GM18498 (cell line): ENCODE measurements around the gene RTN4IP1.
A peak's percentile ranks its signal among the peaks of the same experiment; 100 is the strongest.
"Not testable (repeated sequence)": the region's sequence is repeated elsewhere in the genome, so short reads cannot be mapped to it uniquely, and the experiment has no call there.

Experiments
- ATAC-seq: cut with Tn5 transposase; IDR thresholded peaks from one replicate; pipeline ENCODE4 v1.9.1; 2021; ENCODE audit warnings: mild to moderate bottlenecking, moderate library complexity; ENCODE audit not compliant: unreplicated experiment

Gene RTN4IP1

GRCh38 chr6:106628658-106629102 is 618 bp downstream of the RTN4IP1 start:
- ATAC-seq: peak; percentile 8

- not testable (repeated sequence) for ATAC-seq
These were observed 1.5 kb downstream of the RTN4IP1 start for GRCh38 chr6:106627760-106628159.

GRCh38 chr6:106626485-106626884 is 2.8 kb downstream of the RTN4IP1 start:
- ATAC-seq: no peak

- no peak for ATAC-seq
These were observed 6.3 kb downstream of the RTN4IP1 start for GRCh38 chr6:106623039-106623438.

DNA sequence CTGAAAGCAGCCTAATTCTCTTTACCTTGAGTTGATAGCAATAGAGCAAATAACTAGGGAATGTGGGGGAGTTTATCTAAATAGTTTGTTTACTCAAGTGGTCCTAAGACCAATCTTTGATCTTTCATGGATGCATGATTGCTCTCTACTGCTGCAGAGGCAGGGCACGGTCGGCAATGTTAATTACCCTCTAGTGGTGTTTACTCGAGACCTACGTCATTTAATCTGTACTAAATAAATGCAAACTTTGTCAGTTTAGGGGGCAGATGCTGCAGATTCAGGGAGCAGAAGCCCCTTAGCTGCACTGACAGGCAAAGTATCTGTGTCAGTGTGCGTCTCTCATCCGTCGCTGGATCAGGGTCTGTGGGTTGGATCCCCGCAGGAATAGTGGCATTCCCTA is 6.9 kb downstream of the RTN4IP1 start:
- no peak for ATAC-seq

- ATAC-seq: no peak
These were observed 8.2 kb downstream of the RTN4IP1 start for GRCh38 chr6:106620931-106621672.

GRCh38 chr6:106619223-106619622 is 10.1 kb downstream of the RTN4IP1 start:
- no peak for ATAC-seq

DNA sequence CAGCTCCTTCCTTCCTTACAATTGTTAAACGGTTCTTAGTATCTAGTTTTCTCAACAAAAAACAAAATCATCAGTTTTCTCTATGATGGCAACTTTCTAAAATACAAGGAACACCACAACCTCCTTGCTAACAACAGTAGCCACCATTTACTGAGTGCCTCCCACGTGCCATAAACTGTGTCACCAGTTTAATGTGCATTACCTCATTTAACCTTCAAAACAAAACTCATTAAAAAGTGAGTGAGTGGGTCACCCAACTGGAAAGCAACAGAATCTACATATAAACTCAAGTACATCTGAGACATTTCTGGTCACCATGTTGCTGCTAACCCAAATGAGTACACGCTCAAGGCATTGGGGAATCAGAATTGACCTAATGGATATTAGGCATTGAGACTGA is 11.0 kb downstream of the RTN4IP1 start:
- ATAC-seq: no peak

GRCh38 chr6:106617857-106618256 is 11.4 kb downstream of the RTN4IP1 start:
- no peak for ATAC-seq

DNA sequence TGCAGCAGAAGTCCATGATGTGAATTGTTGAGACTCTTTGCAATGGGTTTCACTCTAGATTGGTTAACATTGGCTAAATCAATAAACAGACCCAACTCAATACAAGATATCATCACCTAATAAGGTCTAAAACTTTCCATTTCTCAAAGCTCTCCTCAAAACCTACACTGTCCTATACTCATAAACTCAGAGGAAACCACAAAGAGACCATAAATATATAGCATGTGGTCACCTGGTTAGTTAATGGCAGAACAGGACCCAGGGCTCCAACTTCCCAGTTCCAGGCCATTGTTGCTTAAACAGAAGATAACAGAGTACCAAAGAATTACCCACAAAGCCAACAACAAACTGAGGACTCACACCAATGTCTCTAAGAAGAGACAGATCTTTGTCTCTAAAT is 12.0 kb downstream of the RTN4IP1 start:
- no peak for ATAC-seq

- no peak for ATAC-seq
These were observed 14.6 kb downstream of the RTN4IP1 start for GRCh38 chr6:106614592-106615257.

- no peak for ATAC-seq
These were observed 15.1 kb downstream of the RTN4IP1 start for GRCh38 chr6:106614166-106614565.

- ATAC-seq: no peak
These were observed 15.7 kb downstream of the RTN4IP1 start for GRCh38 chr6:106613590-106613989.

DNA sequence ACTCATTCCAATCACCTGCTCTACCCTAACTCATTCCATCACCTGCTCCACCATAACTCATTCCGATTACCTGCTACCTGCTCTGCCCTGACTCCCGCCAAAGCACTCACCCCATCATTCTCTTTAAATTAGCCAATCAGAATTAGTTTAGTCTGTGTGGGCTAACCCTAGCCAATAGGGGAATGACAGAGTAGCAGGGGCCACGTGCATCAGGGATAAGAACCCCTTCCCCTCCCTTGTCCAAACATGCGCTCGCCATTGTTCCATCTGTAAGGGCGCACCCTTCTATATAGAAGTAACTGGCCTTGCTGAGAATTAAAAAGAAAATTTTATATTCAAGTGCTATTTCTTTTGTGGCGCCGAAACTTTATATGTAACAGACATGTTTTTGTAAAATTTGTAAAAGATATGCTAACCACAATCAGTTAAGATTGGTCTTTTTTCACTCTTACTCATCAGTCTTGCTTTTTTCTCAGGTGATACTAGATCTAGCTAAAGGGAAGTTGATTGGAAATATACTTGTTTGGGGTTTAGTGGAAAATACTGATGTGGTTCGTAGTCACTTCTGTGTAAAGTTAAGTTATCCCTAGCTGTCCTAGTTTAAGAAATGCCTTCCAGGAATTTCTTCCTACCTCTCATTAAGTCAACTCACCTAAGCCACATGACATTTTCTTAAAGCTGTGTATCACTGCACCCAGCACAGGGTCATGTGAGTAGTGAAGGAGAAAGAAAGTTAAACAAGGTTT is 16.5 kb downstream of the RTN4IP1 start:
- no peak for ATAC-seq

GRCh38 chr6:106611030-106611429 is 18.3 kb downstream of the RTN4IP1 start:
- ATAC-seq: no peak

GRCh38 chr6:106609699-106610098 is 19.6 kb downstream of the RTN4IP1 start:
- no peak for ATAC-seq

GRCh38 chr6:106608080-106608668 is 21.1 kb downstream of the RTN4IP1 start:
- ATAC-seq: peak; percentile 76

DNA sequence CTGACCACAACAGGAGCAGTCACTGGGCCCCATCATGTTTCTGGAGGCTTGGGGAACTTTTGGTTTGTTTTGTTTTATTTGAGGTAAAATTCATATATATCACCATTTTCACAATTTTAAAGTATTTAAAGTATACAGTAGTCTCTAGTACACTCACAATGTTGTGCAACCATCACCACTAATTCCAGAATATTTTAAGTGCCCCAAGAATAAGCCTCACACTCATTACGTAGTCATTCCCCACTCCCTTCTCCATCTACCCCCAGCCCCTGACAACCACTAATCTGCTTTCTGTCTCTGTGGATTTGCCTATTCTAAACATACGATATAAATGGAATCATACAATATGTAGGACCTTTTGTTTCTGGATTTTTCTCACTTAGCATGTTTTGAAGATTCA is 29.0 kb downstream of the RTN4IP1 start:
- ATAC-seq: no peak

DNA sequence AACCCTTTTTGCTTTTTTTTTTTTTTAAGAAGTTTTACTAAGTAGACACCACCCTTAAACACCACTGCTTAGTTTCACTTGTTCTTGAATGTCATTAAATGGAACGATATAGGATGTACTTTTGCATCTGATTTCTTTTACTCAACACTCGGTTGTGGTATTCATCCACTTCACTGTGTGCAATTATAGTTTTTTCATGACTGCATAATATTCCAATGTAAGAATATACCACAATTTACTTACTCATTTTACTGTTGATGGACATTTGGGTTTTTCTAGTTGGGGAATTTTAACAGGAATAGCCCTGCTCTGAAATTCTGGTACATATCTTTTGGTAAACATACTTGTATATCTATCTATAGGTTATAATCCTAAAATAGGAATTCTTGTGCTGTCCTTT is 29.9 kb downstream of the RTN4IP1 start:
- ATAC-seq: no peak

DNA sequence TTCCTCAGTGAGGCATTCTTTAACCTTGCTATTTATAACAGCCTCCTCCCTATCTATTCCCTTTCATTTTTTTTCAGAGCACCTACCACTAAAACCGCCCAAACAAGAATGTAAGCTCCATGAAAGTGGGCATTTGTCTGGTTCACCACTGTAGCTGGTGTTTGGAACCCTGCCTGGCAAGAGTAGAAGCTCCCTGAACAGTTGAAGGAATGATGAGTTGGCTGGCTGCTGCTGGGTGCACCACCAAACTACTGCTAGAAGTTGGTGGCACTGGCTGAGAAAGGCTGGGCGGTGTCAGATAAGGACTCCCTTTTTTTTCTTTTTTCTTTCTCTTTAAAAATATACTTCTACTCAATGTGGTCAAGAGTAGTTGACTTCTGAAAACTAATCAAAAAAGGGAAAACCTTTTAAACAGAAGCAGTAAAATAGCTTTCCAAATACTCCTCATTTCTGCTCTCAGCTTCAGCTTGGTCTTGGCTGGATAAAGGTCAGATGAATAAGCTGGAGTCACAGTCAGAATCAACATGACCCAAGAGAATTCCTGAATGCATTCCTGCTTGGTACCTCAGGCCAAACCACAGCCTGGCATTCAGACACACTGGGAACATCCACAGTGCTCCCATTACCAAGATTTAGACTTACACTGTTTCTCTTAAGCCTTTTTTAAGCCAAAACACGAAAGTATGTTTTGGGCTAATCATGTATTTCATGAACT is 38.0 kb downstream of the RTN4IP1 start:
- ATAC-seq: no peak

DNA sequence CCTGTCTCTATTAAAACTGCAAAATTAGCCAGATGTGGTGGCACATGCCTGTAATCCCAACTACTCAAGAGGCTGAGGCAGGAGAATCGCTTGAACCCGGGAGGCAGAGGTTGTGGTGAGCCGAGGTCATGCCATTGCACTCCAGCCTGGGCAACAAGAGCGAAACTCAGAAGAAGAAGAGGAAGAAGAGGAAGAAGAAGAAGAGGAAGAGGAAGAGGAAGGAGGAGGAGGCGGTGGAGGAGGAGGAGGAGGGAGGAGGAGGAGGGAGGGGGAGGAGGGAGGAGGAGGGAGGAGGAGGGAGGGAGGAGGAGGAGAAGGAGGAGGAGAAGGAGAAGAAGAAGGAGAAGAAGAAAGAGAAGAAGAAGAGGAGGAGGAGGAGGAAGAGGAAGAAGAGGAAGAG is 40.4 kb downstream of the RTN4IP1 start:
- ATAC-seq: not testable (repeated sequence)
